Adrenal gland (tissue), 5 donors: ENCODE data around the gene PHF19.

Source experiments
- POLR2A ChIP-seq, 2 donors: fragments of 450-650 bp; IDR thresholded peaks; one replicate each; pipeline ENCODE4 v1.6.1; 2017; ENCODE audit warnings: antibody characterized with exemption in 2 of 2, mild to moderate bottlenecking in 2 of 2, moderate library complexity in 1 of 2
- TF ChIP-seq, protein P1 (sequence below), 6 experiments: fragments of 450-650 bp in 4 of 6; fragments of 200-600 bp in 2 of 6; sonication (generic) in 1 of 6; IDR thresholded peaks; 1 replicate in 5 of 6; 2 replicates in 1 of 6; pipeline versions ENCODE4 v1.5.1 to v1.8.0; 2016 to 2021; ENCODE audit warnings: antibody characterized with exemption in 6 of 6, mild to moderate bottlenecking in 2 of 6, moderate library complexity in 1 of 6
- donor health status: DM: no; HTN: no; CAD: no.

- no peak for TF ChIP-seq POLR2A (IDR thresholded peaks at IDR 0.05)
- TF ChIP-seq, protein P1, sequence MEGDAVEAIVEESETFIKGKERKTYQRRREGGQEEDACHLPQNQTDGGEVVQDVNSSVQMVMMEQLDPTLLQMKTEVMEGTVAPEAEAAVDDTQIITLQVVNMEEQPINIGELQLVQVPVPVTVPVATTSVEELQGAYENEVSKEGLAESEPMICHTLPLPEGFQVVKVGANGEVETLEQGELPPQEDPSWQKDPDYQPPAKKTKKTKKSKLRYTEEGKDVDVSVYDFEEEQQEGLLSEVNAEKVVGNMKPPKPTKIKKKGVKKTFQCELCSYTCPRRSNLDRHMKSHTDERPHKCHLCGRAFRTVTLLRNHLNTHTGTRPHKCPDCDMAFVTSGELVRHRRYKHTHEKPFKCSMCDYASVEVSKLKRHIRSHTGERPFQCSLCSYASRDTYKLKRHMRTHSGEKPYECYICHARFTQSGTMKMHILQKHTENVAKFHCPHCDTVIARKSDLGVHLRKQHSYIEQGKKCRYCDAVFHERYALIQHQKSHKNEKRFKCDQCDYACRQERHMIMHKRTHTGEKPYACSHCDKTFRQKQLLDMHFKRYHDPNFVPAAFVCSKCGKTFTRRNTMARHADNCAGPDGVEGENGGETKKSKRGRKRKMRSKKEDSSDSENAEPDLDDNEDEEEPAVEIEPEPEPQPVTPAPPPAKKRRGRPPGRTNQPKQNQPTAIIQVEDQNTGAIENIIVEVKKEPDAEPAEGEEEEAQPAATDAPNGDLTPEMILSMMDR (IDR thresholded peaks at IDR 0.05), result no peak
Observed at GRCh38 chr9:120862452-120862851, 14.5 kb downstream of the PHF19 start.
